Colonic mucosa (tissue), 4 donors: ENCODE data around the gene SLC8A1. TPM values are rescaled to one million over a fixed set of nuclear protein-coding genes. Genes with fewer than 3 reads are reported as not detected.

Experiments
- DNase-seq: peaks from one replicate; pipeline ENCODE4 v3.0.0-alpha.2; 2020
- H3K27ac ChIP-seq: fragments of 200-600 bp; one replicate; pipeline ENCODE4 v1.8.0; 2021
- H3K27me3 ChIP-seq: fragments of 200-600 bp; one replicate; pipeline ENCODE4 v1.8.0; 2021
- H3K36me3 ChIP-seq: fragments of 200-600 bp; one replicate; pipeline ENCODE4 v1.8.0; 2021
- H3K4me1 ChIP-seq: fragments of 200-600 bp; one replicate; pipeline ENCODE4 v1.8.0; 2021; ENCODE audit warnings: mild to moderate bottlenecking
- H3K4me3 ChIP-seq: fragments of 200-600 bp; one replicate; pipeline ENCODE4 v1.8.0; 2021
- H3K9ac ChIP-seq, 2 donors: one replicate each; pipeline ENCODE4 v1.7.0; 2013; ENCODE audit warnings: control low read depth in 2 of 2, low read depth in 2 of 2, low read length in 2 of 2
- H3K9me3 ChIP-seq: fragments of 200-600 bp; one replicate; pipeline ENCODE4 v1.8.0; 2021
- intact Hi-C: fragments of 100-400 bp; cut with DNase I; formaldehyde crosslinking; loops from one replicate; pipeline ENCODE4 v1.14.1; 2022
- total RNA-seq, 2 donors: library from RNA; stranded (reverse); fragmentation: NEBNext Ultra II Directional in 1 of 2; extraction: Animal tissue kit (Norgen Biotek cat#: 25700) in 1 of 2; gene quantifications; one replicate each; pipeline ENCODE4 v1.2.1, GENCODE V29; 2021
- TF ChIP-seq, protein P1 (sequence below): fragments of 200-600 bp; IDR thresholded peaks from one replicate; pipeline ENCODE4 v1.8.0; 2022; ENCODE audit warnings: antibody characterized with exemption, mild to moderate bottlenecking
- donor health status: healthy.
- donor health status: DM: no; HTN: no; CAD: no.
- donor health status: DM: no; HTN: no; CAD: no.

Gene SLC8A1
- total RNA-seq, 2 donors from 2014 or later, result 4.1 to 25.5 TPM

DNA sequence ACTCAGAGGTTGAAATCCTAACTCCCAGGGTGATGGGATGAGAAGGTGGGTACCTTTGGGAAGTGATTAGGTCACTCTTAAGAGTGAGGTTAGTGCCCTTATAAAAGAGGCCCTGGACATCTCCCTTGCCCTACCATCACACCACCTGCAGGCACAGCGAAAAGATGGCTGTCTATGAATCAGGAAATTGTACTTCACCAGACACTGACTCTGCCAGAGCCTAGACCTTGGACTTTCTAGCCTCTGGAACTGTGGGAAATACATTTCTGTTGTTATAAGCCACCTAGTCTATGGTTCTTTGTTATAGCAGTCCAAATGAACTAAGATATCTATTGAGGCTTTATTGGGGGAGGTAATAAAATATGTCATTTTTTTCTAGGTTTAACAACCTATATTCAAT, 203.6 kb downstream of the SLC8A1 start:
- intact Hi-C loops, result no loop called here
- Histone ChIP-seq H3K9me3 (no peaks in the 10 kb centered on the region), H3K4me1 (no peaks in the 10 kb centered on the region), H3K9ac (no peak overlapping the region), H3K4me3 (no peak overlapping the region), H3K27ac (no peak overlapping the region), H3K36me3 (no peaks in the 10 kb centered on the region), H3K27me3 (no peaks in the 10 kb centered on the region)
- TF ChIP-seq, protein P1, sequence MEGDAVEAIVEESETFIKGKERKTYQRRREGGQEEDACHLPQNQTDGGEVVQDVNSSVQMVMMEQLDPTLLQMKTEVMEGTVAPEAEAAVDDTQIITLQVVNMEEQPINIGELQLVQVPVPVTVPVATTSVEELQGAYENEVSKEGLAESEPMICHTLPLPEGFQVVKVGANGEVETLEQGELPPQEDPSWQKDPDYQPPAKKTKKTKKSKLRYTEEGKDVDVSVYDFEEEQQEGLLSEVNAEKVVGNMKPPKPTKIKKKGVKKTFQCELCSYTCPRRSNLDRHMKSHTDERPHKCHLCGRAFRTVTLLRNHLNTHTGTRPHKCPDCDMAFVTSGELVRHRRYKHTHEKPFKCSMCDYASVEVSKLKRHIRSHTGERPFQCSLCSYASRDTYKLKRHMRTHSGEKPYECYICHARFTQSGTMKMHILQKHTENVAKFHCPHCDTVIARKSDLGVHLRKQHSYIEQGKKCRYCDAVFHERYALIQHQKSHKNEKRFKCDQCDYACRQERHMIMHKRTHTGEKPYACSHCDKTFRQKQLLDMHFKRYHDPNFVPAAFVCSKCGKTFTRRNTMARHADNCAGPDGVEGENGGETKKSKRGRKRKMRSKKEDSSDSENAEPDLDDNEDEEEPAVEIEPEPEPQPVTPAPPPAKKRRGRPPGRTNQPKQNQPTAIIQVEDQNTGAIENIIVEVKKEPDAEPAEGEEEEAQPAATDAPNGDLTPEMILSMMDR, result no peak
- DNase-seq, result no peak

DNA sequence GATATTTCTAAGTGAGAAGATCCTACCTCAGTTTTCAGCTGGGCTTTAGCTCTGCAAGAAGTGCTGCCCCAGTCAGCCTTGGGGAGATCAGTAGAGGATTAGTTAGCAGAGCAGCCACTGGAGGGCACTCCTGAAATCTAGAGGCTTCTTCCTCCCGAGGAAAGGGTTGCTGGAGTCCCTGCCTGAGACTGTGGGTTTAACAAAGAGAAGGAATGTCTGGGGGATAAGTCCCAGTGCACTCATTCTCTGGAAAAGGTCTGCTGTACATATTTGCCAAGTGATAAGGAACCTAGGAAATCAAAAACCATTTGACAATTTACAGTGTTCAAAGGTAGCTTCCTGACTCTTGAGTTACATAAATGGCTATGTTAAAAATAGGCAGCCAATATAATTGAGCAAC, 207.2 kb downstream of the SLC8A1 start:
- Histone ChIP-seq H3K27me3 (no peaks in the 10 kb centered on the region), H3K9me3 (no peaks in the 10 kb centered on the region), H3K36me3 (no peaks in the 10 kb centered on the region), H3K27ac (no peak overlapping the region), H3K4me3 (no peak overlapping the region), H3K4me1 (no peaks in the 10 kb centered on the region), H3K9ac (no peak overlapping the region)
- intact Hi-C loops, result no loop called here
- TF ChIP-seq, protein P1, result no peak
- DNase-seq, result peak; percentile 65

DNA sequence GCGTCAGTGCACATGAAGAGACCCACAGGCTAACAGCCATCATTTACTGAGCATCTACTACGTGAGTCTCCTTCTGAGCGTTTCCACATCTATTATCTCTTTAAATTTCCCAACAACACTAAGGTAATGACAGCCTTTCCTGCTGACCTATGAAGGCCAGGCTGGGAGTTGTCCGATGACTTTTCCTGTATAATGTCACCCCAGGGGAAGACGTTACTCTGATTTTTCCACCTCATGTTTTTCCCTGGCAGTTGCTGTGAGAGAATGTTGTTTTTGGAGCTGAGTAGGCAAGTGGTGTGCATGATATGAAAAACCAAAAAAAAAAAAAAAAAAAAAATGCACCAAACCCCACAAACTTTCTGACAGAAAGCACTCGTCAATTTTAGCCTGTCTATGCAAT, 207.6 kb downstream of the SLC8A1 start:
- Histone ChIP-seq H3K36me3 (no peaks in the 10 kb centered on the region), H3K4me3 (no peak overlapping the region), H3K9ac (no peak overlapping the region), H3K9me3 (no peaks in the 10 kb centered on the region), H3K27ac (no peak overlapping the region), H3K4me1 (no peaks in the 10 kb centered on the region), H3K27me3 (no peaks in the 10 kb centered on the region)
- intact Hi-C loops, result no loop called here
- TF ChIP-seq, protein P1, result no peak
- no peak for DNase-seq

DNA sequence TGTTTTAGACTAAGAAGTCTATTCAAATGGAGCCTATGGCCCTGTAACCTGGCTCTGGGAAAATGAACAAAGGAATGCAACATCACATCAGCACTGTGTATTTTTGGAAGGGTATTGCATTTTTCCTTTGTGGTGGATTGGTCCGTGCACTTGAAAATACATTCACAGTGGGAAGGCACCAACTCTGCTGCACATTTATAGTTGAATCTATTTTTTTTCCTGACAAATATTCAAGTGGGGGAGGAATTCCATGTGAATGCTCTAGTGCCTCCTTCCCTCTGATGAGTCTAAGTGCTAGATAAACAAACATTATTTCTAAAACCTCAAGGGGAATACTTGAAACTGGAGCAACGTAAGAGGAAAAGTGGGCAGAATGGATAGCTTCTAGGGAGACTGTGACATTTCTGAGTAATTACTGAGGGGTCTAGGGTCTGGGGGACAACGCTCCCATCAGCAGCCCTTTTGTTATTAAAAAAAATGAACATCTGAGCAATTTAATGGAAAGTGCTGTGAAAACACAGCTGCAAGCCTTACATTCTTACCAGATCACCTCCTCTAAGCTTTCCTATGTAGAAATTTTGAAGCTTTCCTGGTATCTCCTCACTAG, 208.2 kb downstream of the SLC8A1 start:
- Histone ChIP-seq H3K27ac (no peak overlapping the region), H3K9me3 (no peaks in the 10 kb centered on the region), H3K9ac (no peak overlapping the region), H3K4me1 (no peaks in the 10 kb centered on the region), H3K4me3 (no peak overlapping the region), H3K36me3 (no peaks in the 10 kb centered on the region), H3K27me3 (no peaks in the 10 kb centered on the region)
- intact Hi-C loops, result no loop called here
- no peak for DNase-seq
- TF ChIP-seq, protein P1, result no peak

DNA sequence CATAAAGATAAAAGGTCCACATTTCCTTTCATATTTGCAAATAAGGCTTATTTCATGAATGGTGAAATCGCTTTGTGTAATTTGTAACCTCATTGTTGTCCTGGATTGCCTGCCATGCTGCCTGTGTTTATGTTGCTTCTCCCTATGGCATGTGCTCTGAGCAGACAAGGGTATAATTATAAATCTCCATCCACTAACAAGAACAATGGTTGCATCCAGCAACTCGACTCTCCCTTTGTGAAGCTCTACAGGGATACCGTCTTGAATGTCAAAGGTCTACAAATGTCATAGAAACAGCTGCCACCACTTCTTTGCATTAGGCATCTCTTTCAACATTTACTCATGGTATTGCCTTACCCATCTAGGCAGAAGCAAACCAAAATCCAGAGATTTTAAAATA, 209.6 kb downstream of the SLC8A1 start:
- intact Hi-C loops, result no loop called here
- H3K9me3 ChIP-seq, result no peaks in the 10 kb centered on the region
- H3K4me1 ChIP-seq, result no peaks in the 10 kb centered on the region
- DNase-seq, result no peak
- H3K36me3 ChIP-seq, result no peaks in the 10 kb centered on the region
- no peaks in the 10 kb centered on the region for H3K27me3 ChIP-seq
- TF ChIP-seq, protein P1, result no peak
- H3K4me3 ChIP-seq, result no peak overlapping the region
- H3K27ac ChIP-seq, result no peak overlapping the region
- H3K9ac ChIP-seq, result no peak overlapping the region
